ENCODE data around the gene PRODH.

Gene PRODH

GRCh38 chr22:18935889-18936529, at the start of gene PRODH:
Gene PRODH, minus strand, starts transcription at chr22:18936293. Its CDS starts 6 bp downstream, at chr22:18936287.
- no peak for TF ChIP-seq CTCF (IDR thresholded peaks at IDR 0.05; ENCODE audit: low read depth, low read length, missing control alignments)
- in situ Hi-C loops (cut with HindIII; ENCODE audit: low pct_ligation_motif_present, low sequenced_read_pairs), result no loop called here
- H3K27ac ChIP-seq, result no peak within 1 kb of the TSS

GRCh38 chr22:18985780-18986179, 49.7 kb upstream of the PRODH start:
- Histone ChIP-seq H3K27me3 (replicated peaks) (no peaks in the 10 kb centered on the region), H3K36me3 (replicated peaks) (no peaks in the 10 kb centered on the region), H3K27ac (no peak overlapping the region), H3K4me3 (ENCODE audit: low read depth, low read length) (no peak overlapping the region)
- no peak for DNase-seq
- in situ Hi-C loops (cut with HindIII; ENCODE audit: low pct_ligation_motif_present, low sequenced_read_pairs), result no loop called here
- no peak for TF ChIP-seq CTCF (IDR thresholded peaks at IDR 0.05; ENCODE audit: low read depth, low read length, missing control alignments)

More at GRCh38 chr22:18935889-18936529, at the start of gene PRODH:
- Histone ChIP-seq H3K36me3 (replicated peaks) (no peaks in the 10 kb centered on the region), H3K4me3 (ENCODE audit: low read depth, low read length) (no peak within 1 kb of the TSS), H3K27me3 (replicated peaks) (no peaks in the 10 kb centered on the region)
- no peak for DNase-seq

- H3K27ac ChIP-seq, result no peak overlapping the region
- TF ChIP-seq CTCF (IDR thresholded peaks at IDR 0.05; ENCODE audit: low read depth, low read length, missing control alignments), result no peak
- H3K4me3 ChIP-seq (ENCODE audit: low read depth, low read length), result no peak overlapping the region
- no peak for DNase-seq
- in situ Hi-C loops (cut with HindIII; ENCODE audit: low pct_ligation_motif_present, low sequenced_read_pairs), result no loop called here
- H3K27me3 ChIP-seq (replicated peaks), result no peaks in the 10 kb centered on the region
- H3K36me3 ChIP-seq (replicated peaks), result no peaks in the 10 kb centered on the region
These were observed 48.5 kb upstream of the PRODH start for GRCh38 chr22:18984564-18984963.

- no peak for TF ChIP-seq CTCF (IDR thresholded peaks at IDR 0.05; ENCODE audit: low read depth, low read length, missing control alignments)
- Histone ChIP-seq H3K27me3 (replicated peaks) (no peaks in the 10 kb centered on the region), H3K4me3 (ENCODE audit: low read depth, low read length) (no peak overlapping the region), H3K36me3 (replicated peaks) (no peaks in the 10 kb centered on the region), H3K27ac (no peak overlapping the region)
- in situ Hi-C loops (cut with HindIII; ENCODE audit: low pct_ligation_motif_present, low sequenced_read_pairs), result no loop called here
- DNase-seq, result no peak
These were observed 47.1 kb upstream of the PRODH start for GRCh38 chr22:18983120-18983651.

GRCh38 chr22:18980829-18981228, 44.7 kb upstream of the PRODH start:
- no peak for TF ChIP-seq CTCF (IDR thresholded peaks at IDR 0.05; ENCODE audit: low read depth, low read length, missing control alignments)
- in situ Hi-C loops (cut with HindIII; ENCODE audit: low pct_ligation_motif_present, low sequenced_read_pairs), result no loop called here

GRCh38 chr22:18979957-18980356, 43.9 kb upstream of the PRODH start:
- no peak for TF ChIP-seq CTCF (IDR thresholded peaks at IDR 0.05; ENCODE audit: low read depth, low read length, missing control alignments)
- no peak for DNase-seq
- H3K27ac ChIP-seq, result no peak overlapping the region
- no peak overlapping the region for H3K4me3 ChIP-seq (ENCODE audit: low read depth, low read length)
- no peaks in the 10 kb centered on the region for H3K36me3 ChIP-seq (replicated peaks)
- no peaks in the 10 kb centered on the region for H3K27me3 ChIP-seq (replicated peaks)
- in situ Hi-C loops (cut with HindIII; ENCODE audit: low pct_ligation_motif_present, low sequenced_read_pairs), result no loop called here

More at GRCh38 chr22:18980829-18981228, 44.7 kb upstream of the PRODH start:
- no peaks in the 10 kb centered on the region for H3K27me3 ChIP-seq (replicated peaks)
- DNase-seq, result no peak
- no peaks in the 10 kb centered on the region for H3K36me3 ChIP-seq (replicated peaks)
- no peak overlapping the region for H3K27ac ChIP-seq
- H3K4me3 ChIP-seq (ENCODE audit: low read depth, low read length), result no peak overlapping the region

Data from brain microvascular endothelial cell (primary cell).